GM18502 (cell line): ENCODE results near the gene TSPEAR.
"Not testable (repeated sequence)": the region's sequence is repeated elsewhere in the genome, so short reads cannot be mapped to it uniquely, and the experiment has no call there.

Source experiments
- ATAC-seq: cut with Tn5 transposase; IDR thresholded peaks from one replicate; pipeline ENCODE4 v1.9.1; 2021; ENCODE audit warnings: mild to moderate bottlenecking; ENCODE audit not compliant: unreplicated experiment, poor library complexity

Gene TSPEAR

DNA sequence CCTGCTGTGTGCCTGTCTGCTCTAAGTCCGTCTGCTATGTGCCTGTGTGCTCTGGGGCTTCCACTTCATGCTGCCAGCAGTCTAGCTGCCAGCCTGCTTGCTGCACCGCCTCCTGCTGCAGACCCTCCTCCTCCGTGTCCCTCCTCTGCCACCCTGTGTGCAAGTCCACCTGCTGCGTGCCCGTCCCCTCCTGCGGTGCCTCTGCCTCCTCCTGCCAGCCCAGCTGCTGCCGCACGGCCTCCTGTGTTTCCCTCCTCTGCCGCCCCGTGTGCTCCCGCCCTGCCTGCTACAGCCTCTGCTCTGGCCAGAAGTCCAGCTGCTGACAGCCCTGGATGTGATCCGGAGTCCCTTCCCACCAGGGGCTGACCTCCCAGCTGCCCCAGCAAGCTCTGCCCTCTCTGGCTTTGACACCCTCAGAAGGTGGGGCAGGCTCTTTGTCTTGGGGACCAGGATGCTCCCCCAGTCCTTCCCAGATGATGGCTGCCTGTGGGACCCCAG lies 73.5 kb downstream of the TSPEAR start:
- ATAC-seq, result not testable (repeated sequence)

- no peak for ATAC-seq
Observed at GRCh38 chr21:44637018-44637850, 74.1 kb downstream of the TSPEAR start, which contains the start of gene KRTAP10-10. Gene KRTAP10-10, plus strand, starts transcription at chr21:44637356. Its CDS starts 62 bp downstream, at chr21:44637418.

DNA sequence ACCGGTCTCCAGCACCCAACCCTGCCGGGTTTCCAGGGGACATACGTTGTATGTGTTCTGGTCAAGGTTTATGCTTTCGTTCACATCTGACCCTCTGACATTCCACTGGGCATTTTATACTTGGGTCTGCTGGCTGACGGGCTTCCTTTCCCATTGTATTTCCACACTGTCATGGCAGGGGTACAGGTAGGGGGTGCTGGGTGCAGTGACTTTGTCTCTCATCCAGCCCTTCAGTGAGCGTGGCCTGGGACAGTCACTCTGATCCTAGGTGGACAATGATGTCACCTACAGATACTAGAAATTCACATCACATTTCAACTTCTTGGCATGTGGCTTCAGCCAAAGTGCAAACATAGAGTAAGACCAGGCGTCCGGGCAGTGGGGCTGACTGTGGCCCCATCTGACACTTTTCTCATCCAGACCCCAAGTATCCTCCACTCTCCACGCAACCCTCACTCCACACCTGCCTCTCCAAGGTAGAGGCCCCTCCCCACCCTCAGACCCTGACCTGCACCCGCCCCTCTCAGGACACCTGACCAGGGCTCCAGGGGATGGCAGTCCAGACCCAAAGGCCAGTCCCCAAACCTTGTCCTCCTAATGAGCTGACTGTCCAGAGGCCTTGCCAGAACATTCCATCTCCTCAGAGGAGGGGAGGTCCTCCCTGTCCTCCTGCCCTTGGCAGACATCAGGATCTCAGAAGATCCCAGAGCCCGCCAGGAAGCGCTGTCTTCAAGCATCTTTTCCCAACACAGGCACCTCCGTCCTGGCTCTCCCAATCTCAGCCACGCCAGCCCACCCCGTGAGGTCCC lies 75.0 kb downstream of the TSPEAR start:
- ATAC-seq, result no peak

DNA sequence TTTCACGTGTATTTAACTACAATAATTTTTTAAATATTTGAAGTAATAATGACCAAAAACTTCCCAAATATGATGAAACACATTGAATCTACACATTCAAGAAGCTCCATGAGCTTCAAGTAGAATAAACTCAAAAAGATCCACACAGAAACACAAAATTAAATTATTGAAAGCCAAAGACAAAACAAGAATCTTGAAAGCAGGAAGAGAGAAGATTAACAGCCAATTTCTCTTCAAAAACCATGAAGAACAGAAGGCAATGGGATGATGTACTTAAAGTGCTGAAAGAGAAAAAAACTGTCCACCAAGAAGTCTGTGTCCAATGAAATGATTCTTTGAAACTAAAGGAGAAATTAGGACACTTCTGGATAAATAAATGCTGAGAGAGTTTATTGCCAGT lies 79.3 kb downstream of the TSPEAR start:
- no peak for ATAC-seq

DNA sequence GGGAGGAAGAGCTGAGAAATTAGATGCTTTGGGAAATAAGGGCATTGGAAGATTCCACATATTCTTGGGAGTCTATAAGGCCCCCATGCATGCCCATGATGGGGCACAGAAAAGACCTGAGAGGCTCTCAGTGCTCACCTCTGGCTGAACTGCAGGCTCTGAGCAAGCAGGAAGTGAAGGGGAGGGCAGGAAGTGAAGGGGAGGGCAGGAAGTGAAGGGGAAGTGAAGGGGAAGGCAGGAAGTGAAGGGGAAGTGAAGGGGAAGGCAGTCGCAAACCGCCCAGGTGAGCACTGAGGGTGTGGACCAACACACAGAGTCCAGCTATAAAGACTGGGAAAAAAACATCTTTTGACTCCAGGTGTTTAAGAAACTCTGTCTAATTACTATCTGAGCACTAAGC lies 80.9 kb downstream of the TSPEAR start:
- ATAC-seq, result no peak

DNA sequence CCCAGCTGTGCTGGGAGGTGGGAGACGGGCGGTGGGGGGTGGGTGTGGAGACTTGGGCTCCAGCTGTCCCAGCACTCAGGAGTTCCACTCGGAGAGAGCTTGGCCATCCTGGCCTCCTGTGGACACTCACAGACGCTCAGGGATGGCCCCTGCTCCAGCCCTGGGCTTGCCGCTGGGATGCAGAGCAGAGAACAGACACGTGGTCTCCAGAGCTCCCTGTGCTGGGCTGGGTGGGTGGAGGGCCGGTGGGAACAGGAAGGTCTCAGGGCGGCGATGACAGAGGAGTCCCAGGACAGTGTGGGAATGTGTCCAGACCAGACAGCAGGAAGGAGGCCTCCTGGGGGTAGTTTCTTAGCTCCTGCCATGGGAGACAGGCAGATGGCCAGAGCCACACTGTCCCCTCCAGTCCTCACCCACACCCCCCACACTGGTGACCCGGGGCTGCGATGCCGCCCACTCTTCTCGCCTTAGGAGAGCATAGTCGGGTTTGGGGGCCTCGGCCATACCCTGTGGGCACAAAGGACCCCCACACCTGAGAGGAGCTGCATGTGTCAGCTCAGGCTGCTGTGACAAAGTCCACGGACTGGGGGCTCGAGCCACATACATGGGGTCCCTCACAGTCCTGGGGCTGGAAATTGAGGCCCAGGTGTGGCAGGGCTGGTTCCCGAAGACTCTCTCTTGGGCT lies 82.5 kb downstream of the TSPEAR start:
- ATAC-seq, result no peak

DNA sequence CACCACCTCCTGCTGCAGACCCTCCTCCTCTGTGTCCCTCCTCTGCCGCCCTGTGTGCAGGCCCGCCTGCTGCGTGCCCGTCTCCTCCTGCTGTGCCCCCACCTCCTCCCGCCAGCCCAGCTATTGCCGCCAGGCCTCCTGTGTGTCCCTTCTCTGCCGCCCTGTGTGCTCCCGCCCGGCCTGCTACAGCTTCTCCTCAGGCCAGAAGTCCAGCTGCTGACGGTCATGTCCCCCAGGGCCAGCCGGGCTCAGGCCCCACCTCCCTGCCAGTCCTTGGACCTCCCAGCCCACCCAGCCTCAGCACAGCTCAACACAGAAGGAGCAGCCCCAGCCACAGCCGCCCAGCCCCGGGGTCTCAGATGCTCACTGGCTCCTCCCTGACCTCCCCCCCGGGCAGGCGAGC lies 83.5 kb downstream of the TSPEAR start:
- ATAC-seq, result not testable (repeated sequence)

DNA sequence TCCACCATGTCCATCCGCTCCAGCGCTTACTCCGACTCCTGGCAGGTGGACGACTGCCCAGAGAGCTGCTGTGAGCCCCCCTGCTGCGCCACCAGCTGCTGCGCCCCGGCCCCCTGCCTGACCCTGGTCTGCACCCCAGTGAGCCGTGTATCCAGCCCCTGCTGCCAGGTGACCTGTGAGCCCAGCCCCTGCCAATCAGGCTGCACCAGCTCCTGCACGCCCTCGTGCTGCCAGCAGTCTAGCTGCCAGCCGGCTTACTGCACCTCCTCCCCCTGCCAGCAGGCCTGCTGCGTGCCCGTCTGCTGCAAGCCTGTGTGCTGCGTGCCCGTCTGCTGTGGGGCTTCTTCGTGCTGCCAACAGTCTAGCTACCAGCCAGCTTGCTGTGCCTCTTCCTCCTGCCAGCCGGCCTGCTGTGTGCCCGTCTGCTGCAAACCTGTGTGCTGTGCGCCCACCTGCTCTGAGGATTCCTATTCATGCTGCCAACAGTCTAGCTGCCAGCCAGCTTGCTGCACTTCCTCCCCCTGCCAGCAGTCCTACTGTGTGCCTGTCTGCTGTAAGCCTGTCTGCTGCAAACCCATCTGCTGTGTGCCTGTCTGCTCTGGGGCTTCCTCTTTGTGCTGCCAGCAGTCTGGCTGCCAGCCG lies 84.1 kb downstream of the TSPEAR start:
- ATAC-seq, result not testable (repeated sequence)

- no peak for ATAC-seq
Observed at GRCh38 chr21:44626673-44627143, 84.7 kb downstream of the TSPEAR start, which contains the start of gene KRTAP10-9. Gene KRTAP10-9, plus strand, starts transcription at chr21:44627093. Its CDS starts 79 bp downstream, at chr21:44627172.

DNA sequence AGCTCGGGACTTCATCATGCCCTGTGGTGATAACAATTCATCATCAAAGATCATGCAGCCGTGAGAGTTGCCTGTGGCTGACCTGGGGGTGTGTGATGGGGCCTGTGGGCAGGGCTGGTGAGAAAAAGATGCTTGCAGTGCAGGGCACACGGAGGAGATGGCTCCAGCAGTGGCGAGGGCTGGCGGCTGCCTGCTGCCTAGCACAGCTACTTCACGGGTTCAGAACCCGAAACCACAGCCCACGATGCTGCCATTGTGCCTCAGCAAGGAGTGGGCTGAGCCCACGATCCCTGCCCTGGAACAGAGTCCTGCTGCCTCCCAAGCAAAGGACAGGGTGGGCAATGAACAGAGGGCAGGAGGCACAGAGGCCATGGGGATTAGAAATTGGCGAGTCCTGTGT lies 85.1 kb downstream of the TSPEAR start:
- ATAC-seq, result no peak

GRCh38 chr21:44625756-44626155 lies 85.6 kb downstream of the TSPEAR start:
- ATAC-seq, result no peak

DNA sequence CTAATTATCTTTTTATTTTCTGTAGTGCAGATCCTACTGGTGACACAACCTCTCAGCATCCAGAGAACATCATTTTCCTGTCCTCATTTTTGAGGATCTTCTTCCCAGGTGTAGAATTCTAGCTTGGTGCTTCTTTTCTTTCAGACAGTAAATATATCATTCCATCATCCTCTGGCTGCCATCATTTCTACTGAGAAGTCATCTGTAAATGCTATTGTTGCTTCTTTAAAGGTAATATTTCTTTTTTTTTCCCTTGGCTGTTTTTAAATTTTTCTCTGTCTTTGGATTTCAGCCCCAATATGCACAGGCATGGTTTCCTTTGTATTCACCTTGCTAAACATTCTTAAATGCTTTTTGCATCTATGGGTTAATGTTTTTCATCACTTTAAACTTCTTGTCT lies 87.8 kb downstream of the TSPEAR start:
- no peak for ATAC-seq

- no peak for ATAC-seq
Observed at GRCh38 chr21:44619886-44620285, 91.5 kb downstream of the TSPEAR start.

GRCh38 chr21:44618909-44619308 lies 92.5 kb downstream of the TSPEAR start:
- ATAC-seq, result no peak

- ATAC-seq, result no peak
Observed at GRCh38 chr21:44618504-44618903, 92.9 kb downstream of the TSPEAR start.

- no peak for ATAC-seq
Observed at GRCh38 chr21:44617071-44617501, 94.3 kb downstream of the TSPEAR start.

GRCh38 chr21:44616591-44616926 lies 94.8 kb downstream of the TSPEAR start:
- no peak for ATAC-seq

- no peak for ATAC-seq
Observed at GRCh38 chr21:44615911-44616590, 95.3 kb downstream of the TSPEAR start.

- ATAC-seq, result no peak
Observed at GRCh38 chr21:44615466-44615865, 95.9 kb downstream of the TSPEAR start.
